Measurements from ENCODE around the gene CHSY1.

CHSY1 gene

GRCh38 chr15:101152914-101153313, 98.9 kb downstream of the CHSY1 start:
- TF ChIP-seq, protein P1, sequence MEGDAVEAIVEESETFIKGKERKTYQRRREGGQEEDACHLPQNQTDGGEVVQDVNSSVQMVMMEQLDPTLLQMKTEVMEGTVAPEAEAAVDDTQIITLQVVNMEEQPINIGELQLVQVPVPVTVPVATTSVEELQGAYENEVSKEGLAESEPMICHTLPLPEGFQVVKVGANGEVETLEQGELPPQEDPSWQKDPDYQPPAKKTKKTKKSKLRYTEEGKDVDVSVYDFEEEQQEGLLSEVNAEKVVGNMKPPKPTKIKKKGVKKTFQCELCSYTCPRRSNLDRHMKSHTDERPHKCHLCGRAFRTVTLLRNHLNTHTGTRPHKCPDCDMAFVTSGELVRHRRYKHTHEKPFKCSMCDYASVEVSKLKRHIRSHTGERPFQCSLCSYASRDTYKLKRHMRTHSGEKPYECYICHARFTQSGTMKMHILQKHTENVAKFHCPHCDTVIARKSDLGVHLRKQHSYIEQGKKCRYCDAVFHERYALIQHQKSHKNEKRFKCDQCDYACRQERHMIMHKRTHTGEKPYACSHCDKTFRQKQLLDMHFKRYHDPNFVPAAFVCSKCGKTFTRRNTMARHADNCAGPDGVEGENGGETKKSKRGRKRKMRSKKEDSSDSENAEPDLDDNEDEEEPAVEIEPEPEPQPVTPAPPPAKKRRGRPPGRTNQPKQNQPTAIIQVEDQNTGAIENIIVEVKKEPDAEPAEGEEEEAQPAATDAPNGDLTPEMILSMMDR (IDR thresholded peaks at IDR 0.05): peak; percentile 80
- no peaks in the 10 kb centered on the region for H3K27me3 ChIP-seq
- peaks cover 43 to 49% of the 10 kb centered on the region in 2 experiments for H3K4me1 ChIP-seq (ENCODE audit: control insufficient read depth in 1 of 2, insufficient read depth in 1 of 2, low read depth in 1 of 2, low read length in 1 of 2)
- H3K36me3 ChIP-seq: no peaks in the 10 kb centered on the region
- peak overlapping the region; percentile 96 for H3K27ac ChIP-seq
- no peak overlapping the region for H3K4me3 ChIP-seq (ENCODE audit: low read depth in 1 of 2, low read length in 1 of 2)
- no peaks in the 10 kb centered on the region for H3K9me3 ChIP-seq

DNA sequence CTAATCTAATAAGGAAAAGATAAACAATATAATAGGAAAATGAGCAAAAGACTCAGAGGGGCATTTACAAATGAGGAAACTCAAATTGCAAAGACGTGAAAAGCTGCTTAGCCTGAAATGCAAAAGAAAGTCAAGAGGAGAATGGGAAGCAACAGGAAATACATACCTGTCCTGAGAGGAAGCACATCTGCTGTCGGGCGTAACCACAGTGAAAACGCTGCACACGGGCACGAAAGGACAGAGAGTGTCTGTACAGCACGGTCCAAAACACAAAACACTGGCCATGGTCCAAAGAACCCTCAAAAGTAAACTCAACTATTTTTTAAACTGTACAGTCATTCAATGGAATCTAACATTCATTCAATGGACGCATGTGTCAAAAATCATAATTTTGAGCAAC, 100.6 kb downstream of the CHSY1 start:
- Histone ChIP-seq H3K27ac (peak overlapping the region; percentile 96), H3K9me3 (no peaks in the 10 kb centered on the region), H3K27me3 (no peaks in the 10 kb centered on the region), H3K4me1 (ENCODE audit: control insufficient read depth in 1 of 2, insufficient read depth in 1 of 2, low read depth in 1 of 2, low read length in 1 of 2) (peaks cover 43 to 49% of the 10 kb centered on the region in 2 experiments), H3K4me3 (ENCODE audit: low read depth in 1 of 2, low read length in 1 of 2) (peak overlapping the region; percentile 15 to 17), H3K36me3 (no peaks in the 10 kb centered on the region)
- TF ChIP-seq, protein P1 (IDR thresholded peaks at IDR 0.05): no peak

DNA sequence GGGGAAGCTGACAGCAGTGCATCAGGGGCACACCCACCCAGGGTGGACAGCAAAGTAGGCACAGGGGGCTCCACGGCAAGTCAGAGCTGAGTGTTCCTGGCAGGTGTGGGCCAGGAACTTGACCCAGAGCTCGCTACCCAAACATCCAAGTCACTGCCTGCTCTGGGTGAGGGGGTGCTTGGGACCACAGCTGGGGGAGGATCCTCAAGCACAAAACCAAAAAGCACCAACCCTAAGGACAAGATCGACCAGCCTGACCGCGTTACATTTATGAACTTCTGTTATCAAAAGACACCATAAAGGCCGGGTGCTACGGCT, 101.2 kb downstream of the CHSY1 start:
- no peaks in the 10 kb centered on the region for H3K9me3 ChIP-seq
- H3K27ac ChIP-seq: peak overlapping the region; percentile 96
- H3K36me3 ChIP-seq: no peaks in the 10 kb centered on the region
- TF ChIP-seq, protein P1 (IDR thresholded peaks at IDR 0.05): no peak
- H3K4me1 ChIP-seq (ENCODE audit: control insufficient read depth in 1 of 2, insufficient read depth in 1 of 2, low read depth in 1 of 2, low read length in 1 of 2): peaks cover 43 to 49% of the 10 kb centered on the region in 2 experiments
- H3K27me3 ChIP-seq: no peaks in the 10 kb centered on the region
- peak overlapping the region in 1 of 2 experiments; percentile 17 for H3K4me3 ChIP-seq (ENCODE audit: low read depth in 1 of 2, low read length in 1 of 2)

- H3K9me3 ChIP-seq: no peaks in the 10 kb centered on the region
These were observed 101.8 kb downstream of the CHSY1 start for GRCh38 chr15:101149864-101150722.

GRCh38 chr15:101148881-101149664, 102.8 kb downstream of the CHSY1 start:
- Histone ChIP-seq H3K27ac (peak overlapping the region; percentile 96), H3K4me1 (ENCODE audit: control insufficient read depth in 1 of 2, insufficient read depth in 1 of 2, low read depth in 1 of 2, low read length in 1 of 2) (peaks cover 43 to 49% of the 10 kb centered on the region in 2 experiments), H3K9me3 (no peaks in the 10 kb centered on the region), H3K27me3 (no peaks in the 10 kb centered on the region), H3K36me3 (no peaks in the 10 kb centered on the region), H3K4me3 (ENCODE audit: low read depth in 1 of 2, low read length in 1 of 2) (no peak overlapping the region)
- TF ChIP-seq, protein P1 (IDR thresholded peaks at IDR 0.05): no peak

More at GRCh38 chr15:101149864-101150722, 101.8 kb downstream of the CHSY1 start:
- Histone ChIP-seq H3K4me3 (ENCODE audit: low read depth in 1 of 2, low read length in 1 of 2) (peak overlapping the region; percentile 17 to 24), H3K27ac (peak overlapping the region; percentile 96), H3K27me3 (no peaks in the 10 kb centered on the region), H3K4me1 (ENCODE audit: control insufficient read depth in 1 of 2, insufficient read depth in 1 of 2, low read depth in 1 of 2, low read length in 1 of 2) (peaks cover 43 to 49% of the 10 kb centered on the region in 2 experiments), H3K36me3 (no peaks in the 10 kb centered on the region)
- TF ChIP-seq, protein P1 (IDR thresholded peaks at IDR 0.05): peak; percentile 60

Measured in neutrophil (primary cell).